ENCODE measurements around the gene ALPL. TPM values are rescaled to one million over a fixed set of nuclear protein-coding genes. Genes with fewer than 3 reads are reported as not detected.

Gene ALPL
- total RNA-seq, 1 experiment from 2014 or later: 140 TPM

- TF ChIP-seq USF2 (CRISPR knock-in tag; IDR thresholded peaks at IDR 0.05) (no peak), CREB1 (CRISPR knock-in tag; IDR thresholded peaks at IDR 0.05) (no peak), ZMAT4 (CRISPR knock-in tag; IDR thresholded peaks at IDR 0.05) (no peak), E2F4 (CRISPR knock-in tag; IDR thresholded peaks at IDR 0.05; ENCODE audit: borderline replicate concordance, low read depth) (no peak)
These were observed 117.7 kb downstream of the ALPL start (continued) for GRCh38 chr1:21626921-21627339.

Other genes starting within 250 kb of the ALPL start
- gene ECE1, start 219.0 kb upstream of the ALPL start, total RNA-seq (2021): 40.6 to 45.0 TPM (median 42.0 TPM) in 3 replicates
- 17.2 to 21.4 TPM (median 17.4 TPM) in 3 replicates for gene NBPF3, start 69.3 kb upstream of the ALPL start, total RNA-seq (2021)
- 7.6 to 9.9 TPM (median 9.7 TPM) in 3 replicates for gene RAP1GAP, start 159.9 kb downstream of the ALPL start, total RNA-seq (2021)